Measurements from ENCODE around the gene PGM1. TPM values are rescaled to one million over a fixed set of nuclear protein-coding genes. Genes with fewer than 3 reads are reported as not detected.

Gene PGM1
- total and polyA plus RNA-seq, 2 of the 13 experiments (the other 11 are each of a cell fraction or from before 2014, with no cell fraction given), result 51.6 to 105 TPM

GRCh38 chr1:63607322-63607721 is 14.1 kb downstream of the PGM1 start:
- Histone ChIP-seq H3K27me3 (ENCODE audit: control insufficient read depth in 1 of 2, insufficient read depth in 2 of 2, low read length in 2 of 2) (no peaks in the 10 kb centered on the region), H3K27ac (ENCODE audit: extremely low read length, insufficient read depth, low read length) (no peak overlapping the region), H3K79me2 (ENCODE audit: insufficient read depth, low read length) (peaks cover 61% of the 10 kb centered on the region), H3K9me3 (ENCODE audit: low read length) (no peaks in the 10 kb centered on the region), H2AFZ (ENCODE audit: low read length) (no peak overlapping the region), H3K9ac (ENCODE audit: insufficient read depth, low read depth, low read length) (no peak overlapping the region), H4K20me1 (ENCODE audit: insufficient read depth, low read length) (peaks cover 4% of the 10 kb centered on the region; the same call in 1 of the 2 replicates), H3K4me1 (ENCODE audit: insufficient read depth, low read length) (peaks cover 53% of the 10 kb centered on the region), H3K4me3 (replicated peaks in 1 of 3; ENCODE audit: insufficient read depth in 1 of 3, low read depth in 2 of 3, low read length in 3 of 3) (no peak overlapping the region), H3K36me3 (replicated peaks in 1 of 2; ENCODE audit: control insufficient read depth in 1 of 2, insufficient read depth in 2 of 2, low read length in 2 of 2) (peaks cover 4 to 36% of the 10 kb centered on the region in 2 experiments; a peak in 3 of 5 replicates), H3K4me2 (ENCODE audit: low read depth, low read length) (no peak overlapping the region)
- no peak for DNase-seq (ENCODE audit: low spot score)
- intact Hi-C loops (cut with micrococcal nuclease; ENCODE audit: unreplicated experiment), result no loop called here
- no TSS peak for BruUV-seq (replicated peaks)
- no peak for FAIRE-seq
- TF ChIP-seq TEAD3 (CRISPR knock-in tag; optimal IDR thresholded peaks at IDR 0.05; ENCODE audit: borderline replicate concordance) (no peak), ZNF609 (CRISPR knock-in tag; IDR thresholded peaks at IDR 0.05; ENCODE audit: borderline replicate concordance) (no peak), KDM5B (CRISPR knock-in tag; IDR thresholded peaks at IDR 0.05; ENCODE audit: borderline replicate concordance) (no peak), PRDM4 (CRISPR knock-in tag; IDR thresholded peaks at IDR 0.05; ENCODE audit: borderline replicate concordance) (no peak), ZNF354B (CRISPR knock-in tag; IDR thresholded peaks at IDR 0.05) (no peak), ZNF235 (CRISPR knock-in tag; IDR thresholded peaks at IDR 0.05; ENCODE audit: borderline replicate concordance) (no peak), ZNF292 (CRISPR knock-in tag; IDR thresholded peaks at IDR 0.05; ENCODE audit: borderline replicate concordance, low read depth) (no peak)
- in situ Hi-C loops (cut with HindIII; ENCODE audit: extremely low pct_ligation_motif_present, low pct_unique_long_range_greater_than_20kb), result loop anchor here (25.0 kb wide), 1 partner anchor 305 kb away; no protein-coding TSS in a partner anchor
- WGBS (ENCODE audit: low lambda C conversion rate), result 98% methylated on average over 7 of the region's 7 CpGs
- POLR2A ChIA-PET, result no interaction called here
- ATAC-seq, result no peak
- CTCF ChIA-PET (ENCODE audit: low intra/inter-chr PET ratio, low total read pairs), result no interaction called here

Data from HepG2 (cell line).